Measurements from ENCODE around the gene LRBA.

The LRBA gene

DNA sequence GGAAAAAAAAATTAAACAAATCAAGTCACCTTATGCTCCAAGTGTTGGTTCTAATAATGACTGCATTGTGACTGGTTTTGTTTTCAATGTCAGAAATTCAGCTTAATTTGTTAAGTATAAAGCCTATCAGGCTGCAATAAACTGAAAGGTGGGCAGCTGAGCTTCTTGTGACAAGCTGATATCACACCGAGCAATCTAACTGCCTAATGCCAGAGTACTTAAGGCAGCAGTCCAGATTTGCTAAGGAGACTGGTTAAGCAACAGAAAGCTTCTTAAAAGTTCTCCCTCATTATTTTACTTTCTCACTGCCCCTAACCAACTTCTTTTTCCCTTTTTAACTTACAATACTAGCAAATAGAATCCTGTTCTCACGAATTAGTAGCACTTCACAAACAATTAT lies 232.2 kb downstream of the LRBA start:
- no peak for TF ChIP-seq CTCF (IDR thresholded peaks at IDR 0.05; ENCODE audit: insufficient read depth, low read depth, low read length, missing control alignments)
- DNase-seq (ENCODE audit: low read depth): no peak

DNA sequence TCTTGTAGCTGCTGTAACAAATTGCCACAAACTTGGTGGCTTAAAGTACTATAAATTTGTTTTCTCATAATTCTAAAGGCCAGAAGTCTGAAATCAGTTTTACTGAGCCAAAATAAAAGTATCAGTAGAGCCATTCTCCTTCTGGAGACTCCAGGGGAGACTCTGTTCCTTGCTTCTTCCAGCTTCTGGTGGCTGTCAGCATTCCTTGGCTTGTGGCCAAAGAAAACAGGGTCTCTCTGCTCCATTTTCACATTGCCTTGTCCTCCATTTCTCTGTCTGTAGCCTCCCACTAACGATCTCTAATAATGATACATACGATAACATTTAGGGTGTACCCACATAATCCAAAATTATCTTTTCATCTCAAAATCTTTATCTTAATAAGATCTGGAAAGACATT lies 232.8 kb downstream of the LRBA start:
- DNase-seq (ENCODE audit: low read depth): no peak
- H3K4me3 ChIP-seq (ENCODE audit: low read depth, low read length): no peak overlapping the region
- no peak for TF ChIP-seq CTCF (IDR thresholded peaks at IDR 0.05; ENCODE audit: insufficient read depth, low read depth, low read length, missing control alignments)

More for the DNA sequence above, 232.2 kb downstream of the LRBA start:
- H3K4me3 ChIP-seq (ENCODE audit: low read depth, low read length): no peak overlapping the region

- no peak for DNase-seq (ENCODE audit: low read depth)
- TF ChIP-seq CTCF (IDR thresholded peaks at IDR 0.05; ENCODE audit: insufficient read depth, low read depth, low read length, missing control alignments): no peak
- H3K4me3 ChIP-seq (ENCODE audit: low read depth, low read length): no peak overlapping the region
These were observed 233.9 kb downstream of the LRBA start for GRCh38 chr4:150781191-150781590.

- TF ChIP-seq CTCF (IDR thresholded peaks at IDR 0.05; ENCODE audit: insufficient read depth, low read depth, low read length, missing control alignments): no peak
- DNase-seq (ENCODE audit: low read depth): no peak
- H3K4me3 ChIP-seq (ENCODE audit: low read depth, low read length): no peak overlapping the region
These were observed 235.4 kb downstream of the LRBA start for GRCh38 chr4:150779707-150780106.

DNA sequence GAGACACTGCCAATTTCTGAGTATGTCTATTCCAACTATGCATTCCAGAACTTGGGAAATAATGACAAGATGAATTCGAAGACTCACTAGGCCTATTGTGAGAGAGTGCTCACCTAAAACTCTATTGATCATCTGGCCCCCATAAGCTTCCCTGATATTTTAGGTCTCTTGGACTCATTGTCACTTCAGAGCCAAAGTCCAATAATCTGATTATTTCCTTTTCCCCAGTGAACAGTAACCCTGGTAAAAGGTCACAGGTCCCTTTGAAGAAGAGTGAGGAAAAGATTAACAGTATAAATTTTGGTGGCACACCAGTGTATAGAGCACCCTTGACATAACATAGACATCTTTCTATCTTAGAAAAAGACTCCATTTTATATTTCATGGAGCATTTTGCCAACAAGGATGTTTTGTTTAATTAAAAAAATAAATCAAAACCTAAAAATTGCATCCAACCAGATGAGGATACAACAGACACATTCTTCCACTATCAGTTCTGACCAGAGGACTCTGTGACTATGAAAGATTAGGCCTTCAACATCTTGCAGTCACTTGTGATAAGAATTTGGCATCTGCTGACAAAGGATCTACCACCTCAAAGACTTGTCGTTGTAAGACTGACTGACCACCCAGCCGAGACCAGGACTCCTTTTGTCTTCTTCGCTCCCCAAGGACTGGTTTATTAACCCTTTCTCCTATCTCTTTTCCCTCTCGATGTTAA lies 241.2 kb downstream of the LRBA start:
- TF ChIP-seq CTCF (IDR thresholded peaks at IDR 0.05; ENCODE audit: insufficient read depth, low read depth, low read length, missing control alignments): no peak
- DNase-seq (ENCODE audit: low read depth): no peak

GRCh38 chr4:150773032-150773431 lies 242.1 kb downstream of the LRBA start:
- no peak overlapping the region for H3K4me3 ChIP-seq (ENCODE audit: low read depth, low read length)
- TF ChIP-seq CTCF (IDR thresholded peaks at IDR 0.05; ENCODE audit: insufficient read depth, low read depth, low read length, missing control alignments): no peak
- DNase-seq (ENCODE audit: low read depth): no peak

More for the DNA sequence above, 241.2 kb downstream of the LRBA start:
- H3K4me3 ChIP-seq (ENCODE audit: low read depth, low read length): no peak overlapping the region

GRCh38 chr4:150771382-150771781 lies 243.7 kb downstream of the LRBA start:
- no peak for DNase-seq (ENCODE audit: low read depth)
- H3K4me3 ChIP-seq (ENCODE audit: low read depth, low read length): no peak overlapping the region
- TF ChIP-seq CTCF (IDR thresholded peaks at IDR 0.05; ENCODE audit: insufficient read depth, low read depth, low read length, missing control alignments): no peak

Measured in GM12865 (cell line).